PC-3 (cell line): Measurements from ENCODE around the gene PODXL2. TPM values are rescaled to one million over a fixed set of nuclear protein-coding genes. Genes with fewer than 3 reads are reported as not detected.

Source experiments
- ATAC-seq: fragments of 200-7000 bp; cut with Tn5 transposase; 2 replicates; pipeline ENCODE4 v1.9.1; 2020; ENCODE audit warnings: mild to moderate bottlenecking, moderate library complexity
- BruUV-seq: library from RNA; stranded (reverse); fragments of 400-500 nt; replicated peaks from 2 replicates; lab custom pipeline; 2021; lab: Mats Ljungman, UMichigan
- CTCF ChIA-PET: fragments of 300-600 bp; sonication (Branson Sonifier 250); formaldehyde crosslinking; loops from one replicate; lab custom pipeline; 2022; ENCODE audit warnings: antibody characterized with exemption; lab: Charles Lee
- POLR2A ChIA-PET: fragments of 300-600 bp; sonication (Branson Sonifier 250); formaldehyde crosslinking; loops from one replicate; lab custom pipeline; 2022; ENCODE audit warnings: antibody characterized with exemption; ENCODE audit not compliant: unreplicated experiment; lab: Charles Lee
- DNase-seq: peaks from one replicate; pipeline ENCODE4 v3.0.0-alpha.2; 2015
- H2AFZ ChIP-seq: fragments of 300-600 bp; sonication (generic); 2 replicates; pipeline ENCODE4 v1.6.0; 2016; ENCODE audit warnings: antibody characterized with exemption, low read length
- H3F3A ChIP-seq: fragments of 300-600 bp; sonication (generic); one replicate; pipeline ENCODE4 v1.6.0; 2017; ENCODE audit warnings: antibody characterized with exemption, low read length, control low read depth, mild to moderate bottlenecking; ENCODE audit not compliant: unreplicated experiment
- H3K27ac ChIP-seq: fragments of 300-600 bp; sonication (generic); 2 replicates; pipeline ENCODE4 v1.5.1; 2016; ENCODE audit warnings: mild to moderate bottlenecking, low read length
- H3K27me3 ChIP-seq: fragments of 300-600 bp; sonication (generic); 2 replicates; pipeline ENCODE4 v1.6.1; 2016; ENCODE audit warnings: low read length, mixed read lengths
- H3K36me3 ChIP-seq: fragments of 300-600 bp; sonication (generic); 2 replicates; pipeline ENCODE4 v1.6.1; 2016; ENCODE audit warnings: low read depth, mixed run types, low read length, mixed read lengths
- H3K4me1 ChIP-seq: fragments of 300-600 bp; sonication (generic); 2 replicates; pipeline ENCODE4 v1.5.1; 2016; ENCODE audit warnings: low read length; ENCODE audit not compliant: insufficient read depth
- H3K4me2 ChIP-seq: fragments of 300-600 bp; sonication (generic); 2 replicates; pipeline ENCODE4 v1.6.0; 2016; ENCODE audit warnings: low read length
- H3K4me3 ChIP-seq: fragments of 300-600 bp; sonication (generic); 2 replicates; pipeline ENCODE4 v1.5.1; 2016; ENCODE audit warnings: mild to moderate bottlenecking, low read length, mixed read lengths
- H3K79me2 ChIP-seq: fragments of 300-600 bp; sonication (generic); 2 replicates; pipeline ENCODE4 v1.6.1; 2017; ENCODE audit warnings: low read length, mixed read lengths
- H3K9ac ChIP-seq: fragments of 300-600 bp; sonication (generic); 2 replicates; pipeline ENCODE4 v1.6.0; 2016; ENCODE audit warnings: mild to moderate bottlenecking, low read length
- H3K9me2 ChIP-seq: fragments of 300-600 bp; sonication (generic); replicated peaks from 2 replicates; pipeline ENCODE4 v1.6.1; 2016; ENCODE audit warnings: mixed run types, low read length, mixed read lengths
- H3K9me3 ChIP-seq: fragments of 300-600 bp; sonication (generic); 2 replicates; pipeline ENCODE4 v1.6.1; 2016; ENCODE audit warnings: low read length, mixed read lengths
- H4K20me1 ChIP-seq: fragments of 300-600 bp; sonication (generic); 2 replicates; pipeline ENCODE4 v1.6.1; 2016; ENCODE audit warnings: low read length, mixed read lengths
- CTCF ChIP-seq: fragments of 300-600 bp; sonication (generic); conservative IDR thresholded peaks from 2 replicates; pipeline ENCODE4 v1.5.1; 2017; ENCODE audit warnings: antibody characterized with exemption, low read depth, mild to moderate bottlenecking, low read length
- EZH2 ChIP-seq: fragments of 300-600 bp; sonication (generic); IDR thresholded peaks from one replicate; pipeline ENCODE4 v1.6.1; 2017; ENCODE audit warnings: antibody characterized with exemption, mild to moderate bottlenecking, low read length; ENCODE audit not compliant: unreplicated experiment
- EZH2phosphoT487 ChIP-seq: fragments of 300-600 bp; sonication (generic); IDR thresholded peaks from 2 replicates; pipeline ENCODE4 v1.6.1; 2018; ENCODE audit warnings: mild to moderate bottlenecking, antibody characterized with exemption, low read length, borderline replicate concordance
- intact Hi-C: fragments of 100-400 bp; cut with micrococcal nuclease; formaldehyde crosslinking; loops from 2 replicates; pipeline ENCODE4 v1.9.0; 2023
- total RNA-seq: library from RNA; depleted of rRNA; stranded (reverse); fragments of >200 nt; gene quantifications from 2 replicates; pipeline ENCODE4 v1.2.3, GENCODE V29; 2014

PODXL2 gene
- total RNA-seq, 1 experiment from 2014 or later: 32.4 TPM

- no peak for ATAC-seq
- H3K4me2 ChIP-seq: no peak overlapping the region
- no peaks in the 10 kb centered on the region for H3K36me3 ChIP-seq
- ChIA-PET CTCF (no interaction called here), POLR2A (no interaction called here)
- no peaks in the 10 kb centered on the region for H3K9me3 ChIP-seq
- no peak overlapping the region for H3K4me3 ChIP-seq
- H3K27ac ChIP-seq: no peak overlapping the region
- TF ChIP-seq EZH2phosphoT487: no peak
- TF ChIP-seq EZH2: no peak
- no peak for TF ChIP-seq CTCF
- no peaks in the 10 kb centered on the region for H3K79me2 ChIP-seq
- H4K20me1 ChIP-seq: no peaks in the 10 kb centered on the region
- BruUV-seq: no TSS peak
- H3K27me3 ChIP-seq: no peaks in the 10 kb centered on the region
- DNase-seq: no peak
- no peak overlapping the region for H2AFZ ChIP-seq
- no peak overlapping the region for H3K9ac ChIP-seq
- no peaks in the 10 kb centered on the region for H3K9me2 ChIP-seq
- no peaks in the 10 kb centered on the region for H3F3A ChIP-seq
- intact Hi-C loops: no loop called here
- H3K4me1 ChIP-seq: peaks cover 7% of the 10 kb centered on the region
Measured at GRCh38 chr3:127718916-127719290, 89.9 kb downstream of the PODXL2 start.

GRCh38 chr3:127719369-127719768, 90.4 kb downstream of the PODXL2 start:
- Histone ChIP-seq H3K4me1 (peaks cover 2% of the 10 kb centered on the region), H3K27me3 (no peaks in the 10 kb centered on the region), H3K9me2 (no peaks in the 10 kb centered on the region), H3K36me3 (no peaks in the 10 kb centered on the region; the same call in 1 of the 2 replicates), H3K79me2 (no peaks in the 10 kb centered on the region), H3K4me3 (no peak overlapping the region), H4K20me1 (no peaks in the 10 kb centered on the region), H3K27ac (no peak overlapping the region), H3K9me3 (no peaks in the 10 kb centered on the region), H3K9ac (no peak overlapping the region), H2AFZ (no peak overlapping the region), H3F3A (no peaks in the 10 kb centered on the region), H3K4me2 (no peak overlapping the region)
- POLR2A ChIA-PET: no interaction called here
- intact Hi-C loops: no loop called here
- no peak for ATAC-seq
- BruUV-seq: no TSS peak
- TF ChIP-seq EZH2phosphoT487 (no peak), CTCF (no peak), EZH2 (no peak)
- CTCF ChIA-PET: no interaction called here
- no peak for DNase-seq

- no peak for ATAC-seq
- no peak for DNase-seq
- Histone ChIP-seq H3K4me2 (no peak overlapping the region), H4K20me1 (no peaks in the 10 kb centered on the region), H2AFZ (no peak overlapping the region), H3K36me3 (no peaks in the 10 kb centered on the region; the same call in 1 of the 2 replicates), H3K27me3 (no peaks in the 10 kb centered on the region), H3K9me2 (no peaks in the 10 kb centered on the region), H3K27ac (no peak overlapping the region), H3K4me3 (no peak overlapping the region), H3K9ac (no peak overlapping the region), H3K9me3 (no peaks in the 10 kb centered on the region), H3K79me2 (no peaks in the 10 kb centered on the region), H3F3A (no peaks in the 10 kb centered on the region), H3K4me1 (no peaks in the 10 kb centered on the region)
- ChIA-PET POLR2A (no interaction called here), CTCF (no interaction called here)
- intact Hi-C loops: no loop called here
- no TSS peak for BruUV-seq
- TF ChIP-seq CTCF: no peak
- no peak for TF ChIP-seq EZH2phosphoT487
Measured at GRCh38 chr3:127720161-127720823, 91.3 kb downstream of the PODXL2 start.
